Thoracic aorta (tissue), 2 donors: ENCODE measurements around the gene PHF13. TPM values are rescaled to one million over a fixed set of nuclear protein-coding genes. Genes with fewer than 3 reads are reported as not detected.

Experiments
- ATAC-seq: fragments of 150-250 bp; one replicate; pipeline ENCODE4 v1.8.0; 2017; ENCODE audit warnings: low read depth; ENCODE audit not compliant: insufficient number of reproducible peaks, low FRiP score
- DNase-seq: peaks from one replicate; pipeline ENCODE4 v3.0.0-alpha.2; 2020; ENCODE audit warnings: low spot score
- H3K27ac ChIP-seq, 2 donors: fragments of 200-600 bp; sonication (generic); 1 replicate in 1 of 2; 2 replicates in 1 of 2; pipeline ENCODE4 v1.5.1; 2016; ENCODE audit warnings: mild to moderate bottlenecking in 2 of 2, moderate library complexity in 2 of 2
- H3K27me3 ChIP-seq: fragments of 200-600 bp; sonication (generic); replicated peaks from 2 replicates; pipeline ENCODE4 v1.6.0; 2016; ENCODE audit warnings: mild to moderate bottlenecking; ENCODE audit not compliant: insufficient read depth
- H3K36me3 ChIP-seq: fragments of 200-600 bp; sonication (generic); one replicate; pipeline ENCODE4 v1.5.1; 2016
- H3K4me1 ChIP-seq, 2 donors: fragments of 200-600 bp; sonication (generic); 1 replicate in 1 of 2; 2 replicates in 1 of 2; pipeline versions ENCODE4 v1.5.1 to v1.6.0; 2016; ENCODE audit warnings: low read depth in 2 of 2, mild to moderate bottlenecking in 1 of 2; ENCODE audit not compliant: control insufficient read depth in 1 of 2
- H3K4me3 ChIP-seq: fragments of 200-600 bp; sonication (generic); 2 replicates; pipeline ENCODE4 v1.5.1; 2016; ENCODE audit warnings: mild to moderate bottlenecking
- H3K9me3 ChIP-seq: fragments of 200-600 bp; sonication (generic); 2 replicates; pipeline ENCODE4 v1.5.1; 2016
- CTCF ChIP-seq: fragments of 200-600 bp; sonication (generic); IDR thresholded peaks from one replicate; pipeline ENCODE4 v1.5.1; 2019; ENCODE audit warnings: antibody characterized with exemption
- total RNA-seq, 2 donors: library from RNA; depleted of rRNA; stranded (reverse); fragments of >200 nt; gene quantifications; one replicate each; pipeline versions ENCODE4 v1.1.0 to v1.2.3, GENCODE V29; 2016

Gene PHF13
- total RNA-seq, 2 donors from 2014 or later, result 14.6 to 17.7 TPM

GRCh38 chr1:6579374-6580118, 34.0 kb upstream of the PHF13 start, which contains the start of gene ZBTB48:
TSS of gene ZBTB48 (plus strand) at chr1:6579994. CDS start at chr1:6580610, 616 bp downstream.
- ATAC-seq, result peak; percentile 86
- H3K4me1 ChIP-seq, result peaks cover 16 to 33% of the 10 kb centered on the region in 2 donors
- H3K27me3 ChIP-seq, result no peaks in the 10 kb centered on the region
- no peak for TF ChIP-seq CTCF
- no peaks in the 10 kb centered on the region for H3K9me3 ChIP-seq
- peak within 1 kb of the TSS; percentile 93 for H3K4me3 ChIP-seq
- peak; percentile 97 for DNase-seq
- no peaks in the 10 kb centered on the region for H3K36me3 ChIP-seq
- peak within 1 kb of the TSS; percentile 91 to 93 for H3K27ac ChIP-seq

- Histone ChIP-seq H3K4me3 (peak overlapping the region; percentile 93), H3K36me3 (no peaks in the 10 kb centered on the region), H3K9me3 (no peaks in the 10 kb centered on the region), H3K27ac (peak overlapping the region; percentile 91 to 93), H3K4me1 (peaks cover 16 to 34% of the 10 kb centered on the region in 2 donors), H3K27me3 (no peaks in the 10 kb centered on the region)
- ATAC-seq (no peak), DNase-seq (no peak)
- no peak for TF ChIP-seq CTCF
Observed at GRCh38 chr1:6580119-6580592, 33.4 kb upstream of the PHF13 start.

- TF ChIP-seq CTCF, result no peak
Observed at GRCh38 chr1:6580593-6581409, 32.7 kb upstream of the PHF13 start.

GRCh38 chr1:6581561-6582305, 31.8 kb upstream of the PHF13 start:
- no peak overlapping the region for H3K4me3 ChIP-seq
- no peaks in the 10 kb centered on the region for H3K9me3 ChIP-seq
- no peaks in the 10 kb centered on the region for H3K27me3 ChIP-seq
- ATAC-seq (no peak), DNase-seq (no peak)
- no peaks in the 10 kb centered on the region for H3K36me3 ChIP-seq
- peak overlapping the region in 1 of 2 donors; percentile 93 for H3K27ac ChIP-seq
- peaks cover 17 to 38% of the 10 kb centered on the region in 2 donors for H3K4me1 ChIP-seq
- TF ChIP-seq CTCF, result no peak

More at GRCh38 chr1:6580593-6581409, 32.7 kb upstream of the PHF13 start:
- no peaks in the 10 kb centered on the region for H3K9me3 ChIP-seq
- DNase-seq, result no peak
- ATAC-seq, result no peak
- H3K4me3 ChIP-seq, result peak overlapping the region; percentile 93
- no peaks in the 10 kb centered on the region for H3K27me3 ChIP-seq
- peaks cover 16 to 34% of the 10 kb centered on the region in 2 donors for H3K4me1 ChIP-seq
- H3K27ac ChIP-seq, result peak overlapping the region; percentile 91 to 93
- no peaks in the 10 kb centered on the region for H3K36me3 ChIP-seq
